DOHH2 (cell line): ENCODE measurements around the gene ZNF396.

ENCODE experiments used
- H3F3A ChIP-seq: fragments of 200-600 bp; sonication (generic), shearing (Covaris generic); 2 replicates; pipeline ENCODE4 v1.6.0; 2016; ENCODE audit warnings: antibody characterized with exemption, mild to moderate bottlenecking; ENCODE audit not compliant: control insufficient read depth, insufficient read depth
- H3K27ac ChIP-seq: fragments of 200-600 bp; sonication (generic); 2 replicates; pipeline ENCODE4 v1.5.1; 2014; ENCODE audit warnings: low read depth, mild to moderate bottlenecking, low read length, moderate library complexity
- H3K27me3 ChIP-seq: fragments of 200-600 bp; sonication (generic); 2 replicates; pipeline ENCODE4 v1.6.1; 2014; ENCODE audit warnings: mild to moderate bottlenecking, low read length, mixed read lengths; ENCODE audit not compliant: control insufficient read depth
- H3K36me3 ChIP-seq: fragments of 200-600 bp; sonication (generic); 2 replicates; pipeline ENCODE4 v1.6.1; 2014; ENCODE audit warnings: mild to moderate bottlenecking, low read length, moderate library complexity, mixed read lengths; ENCODE audit not compliant: control insufficient read depth
- H3K4me1 ChIP-seq: fragments of 200-600 bp; sonication (generic); 2 replicates; pipeline ENCODE4 v1.6.1; 2014; ENCODE audit warnings: mild to moderate bottlenecking, low read length, mixed read lengths; ENCODE audit not compliant: control insufficient read depth
- H3K4me2 ChIP-seq: fragments of 200-600 bp; sonication (generic); 2 replicates; pipeline ENCODE4 v1.6.0; 2014; ENCODE audit warnings: mild to moderate bottlenecking, low read length, moderate library complexity
- H3K4me3 ChIP-seq: fragments of 200-600 bp; sonication (generic); 2 replicates; pipeline ENCODE4 v1.5.1; 2014; ENCODE audit warnings: mild to moderate bottlenecking, low read length, mixed read lengths
- H3K79me2 ChIP-seq: fragments of 200-600 bp; sonication (generic); 2 replicates; pipeline ENCODE4 v1.6.1; 2014; ENCODE audit warnings: mild to moderate bottlenecking, low read length, mixed read lengths; ENCODE audit not compliant: control insufficient read depth
- H3K9me2 ChIP-seq: fragments of 200-600 bp; sonication (generic); replicated peaks from 2 replicates; pipeline ENCODE4 v1.6.1; 2014; ENCODE audit warnings: mild to moderate bottlenecking, low read length, mixed read lengths; ENCODE audit not compliant: control insufficient read depth
- H3K9me3 ChIP-seq: fragments of 200-600 bp; sonication (generic); 2 replicates; pipeline ENCODE4 v1.6.1; 2014; ENCODE audit warnings: antibody characterized with exemption, low read length, mixed read lengths; ENCODE audit not compliant: control insufficient read depth, insufficient read depth
- H4K20me1 ChIP-seq: fragments of 200-600 bp; sonication (generic); 2 replicates; pipeline ENCODE4 v1.6.0; 2014; ENCODE audit warnings: low read depth, mild to moderate bottlenecking, antibody characterized with exemption, low read length, moderate library complexity; ENCODE audit not compliant: control insufficient read depth, insufficient read depth
- CTCF ChIP-seq: fragments of 200-600 bp; sonication (generic); IDR thresholded peaks from one replicate; pipeline ENCODE4 v1.5.1; 2014; ENCODE audit warnings: antibody characterized with exemption, mild to moderate bottlenecking, low read depth, low read length; ENCODE audit not compliant: poor library complexity, severe bottlenecking
- EZH2phosphoT487 ChIP-seq: fragments of 200-600 bp; sonication (generic); IDR thresholded peaks from 2 replicates; pipeline ENCODE4 v1.6.1; 2017; ENCODE audit warnings: borderline replicate concordance, mild to moderate bottlenecking, antibody characterized with exemption, low read length, moderate library complexity, mixed read lengths

Gene ZNF396

DNA sequence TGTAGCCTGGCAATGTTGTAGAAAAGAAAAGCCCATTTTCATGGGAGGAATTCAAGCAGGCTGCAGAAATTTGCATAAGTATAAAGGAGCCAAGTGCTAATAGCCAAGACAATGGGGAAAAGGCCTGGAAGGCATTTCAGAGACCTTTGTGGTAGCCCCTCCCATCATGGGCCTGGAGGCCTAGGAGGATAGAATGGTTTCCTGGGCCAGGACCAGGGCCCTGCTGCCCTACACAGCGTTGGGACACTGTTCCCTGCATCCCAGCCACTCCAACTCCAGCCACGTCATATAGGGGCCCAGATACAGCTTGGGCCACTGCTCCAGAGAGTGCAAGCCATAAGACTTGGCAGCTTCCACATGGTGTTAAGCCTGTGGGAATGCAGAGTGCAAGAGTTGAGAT is 24.9 kb downstream of the ZNF396 start:
- no peaks in the 10 kb centered on the region for H3K27me3 ChIP-seq
- H3K36me3 ChIP-seq, result no peaks in the 10 kb centered on the region
- H3K9me3 ChIP-seq, result peaks cover 19% of the 10 kb centered on the region
- H3K27ac ChIP-seq, result no peak overlapping the region
- TF ChIP-seq CTCF, result no peak
- TF ChIP-seq EZH2phosphoT487, result no peak
- H3K9me2 ChIP-seq, result no peaks in the 10 kb centered on the region
- no peaks in the 10 kb centered on the region for H4K20me1 ChIP-seq
- no peaks in the 10 kb centered on the region for H3K79me2 ChIP-seq
- no peak overlapping the region for H3K4me3 ChIP-seq
- peaks cover 5% of the 10 kb centered on the region; the same call in 1 of the 2 replicates for H3K4me1 ChIP-seq
- no peak overlapping the region for H3K4me2 ChIP-seq
- no peaks in the 10 kb centered on the region for H3F3A ChIP-seq

DNA sequence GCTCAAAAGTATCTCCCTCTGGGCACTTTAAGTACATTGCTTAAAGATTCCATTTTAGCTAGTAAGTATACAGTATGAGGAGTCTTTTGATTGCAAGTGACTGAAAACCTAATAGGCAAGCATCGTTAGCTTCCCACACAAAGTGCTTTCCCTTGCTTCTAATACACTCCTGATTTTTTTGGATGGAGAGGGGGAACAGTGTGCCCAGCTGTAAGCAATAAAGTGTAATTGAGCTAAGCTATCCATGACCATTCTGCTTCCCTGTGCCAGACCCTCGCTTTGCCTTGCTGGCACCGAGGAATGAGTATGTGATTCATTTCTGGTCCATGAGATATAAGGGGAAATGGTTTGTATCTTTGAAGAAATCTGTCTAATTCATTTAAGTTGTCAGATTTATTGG is 29.1 kb downstream of the ZNF396 start:
- Histone ChIP-seq H3K9me2 (no peaks in the 10 kb centered on the region), H3K79me2 (peaks cover 19% of the 10 kb centered on the region), H3K9me3 (peaks cover 15% of the 10 kb centered on the region), H3K36me3 (peaks cover 11% of the 10 kb centered on the region), H3F3A (no peaks in the 10 kb centered on the region), H3K4me1 (peaks cover 24% of the 10 kb centered on the region), H3K27me3 (no peaks in the 10 kb centered on the region), H3K4me3 (no peak overlapping the region), H3K27ac (no peak overlapping the region), H4K20me1 (peaks cover 7% of the 10 kb centered on the region), H3K4me2 (no peak overlapping the region)
- no peak for TF ChIP-seq EZH2phosphoT487
- TF ChIP-seq CTCF, result no peak

GRCh38 chr18:35345950-35346349 is 31.2 kb downstream of the ZNF396 start:
- H3K9me2 ChIP-seq, result no peaks in the 10 kb centered on the region
- peak overlapping the region; percentile 83 for H3K4me2 ChIP-seq
- H3K4me3 ChIP-seq, result peak overlapping the region; percentile 89
- no peaks in the 10 kb centered on the region for H3K9me3 ChIP-seq
- TF ChIP-seq EZH2phosphoT487, result no peak
- no peak for TF ChIP-seq CTCF
- peaks cover 13% of the 10 kb centered on the region for H4K20me1 ChIP-seq
- 0 out of 2 replicates have a peak overlapping the region, but pooled peaks have one; percentile 3 for H3K27ac ChIP-seq
- H3K79me2 ChIP-seq, result peaks cover 40% of the 10 kb centered on the region
- peaks cover 28% of the 10 kb centered on the region for H3K36me3 ChIP-seq
- no peaks in the 10 kb centered on the region for H3F3A ChIP-seq
- H3K4me1 ChIP-seq, result peaks cover 29% of the 10 kb centered on the region
- no peaks in the 10 kb centered on the region for H3K27me3 ChIP-seq

DNA sequence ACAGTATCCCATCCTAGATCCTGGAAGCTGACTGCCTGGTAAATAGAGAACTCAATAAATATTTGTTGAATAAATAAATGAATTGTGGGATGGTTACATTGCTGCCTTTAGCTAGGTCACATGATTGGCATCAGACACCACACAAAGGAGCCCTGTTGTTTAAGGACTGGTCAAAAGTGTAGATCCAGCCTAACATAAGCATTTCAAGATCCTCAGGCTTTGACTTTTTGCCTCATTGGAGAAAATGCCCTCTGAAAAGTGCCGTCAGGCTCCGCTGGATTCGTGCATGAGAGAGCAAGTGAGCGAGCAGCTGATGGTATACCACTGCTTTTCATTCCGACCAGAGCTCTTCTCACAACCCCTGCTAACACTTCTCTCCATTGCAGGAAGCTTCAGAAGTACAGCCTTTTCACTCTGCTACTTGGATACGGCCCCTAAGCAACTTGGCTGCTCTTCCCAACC is 31.6 kb downstream of the ZNF396 start:
- Histone ChIP-seq H3K9me3 (no peaks in the 10 kb centered on the region), H3K9me2 (no peaks in the 10 kb centered on the region), H3K4me1 (peaks cover 29% of the 10 kb centered on the region), H3K79me2 (peaks cover 44% of the 10 kb centered on the region), H3K4me3 (peak overlapping the region; percentile 89), H3K36me3 (peaks cover 33% of the 10 kb centered on the region), H3K27me3 (no peaks in the 10 kb centered on the region), H3K4me2 (peak overlapping the region; percentile 83), H4K20me1 (peaks cover 13% of the 10 kb centered on the region), H3K27ac (0 out of 2 replicates have a peak overlapping the region, but pooled peaks have one; percentile 3), H3F3A (no peaks in the 10 kb centered on the region)
- TF ChIP-seq EZH2phosphoT487, result no peak
- TF ChIP-seq CTCF, result no peak
